Panc1 (cell line): ENCODE data around the gene ARFIP1. TPM values are rescaled to one million over a fixed set of nuclear protein-coding genes. Genes with fewer than 3 reads are reported as not detected.
A peak's percentile ranks its signal among the peaks of the same experiment; 100 is the strongest.

Source experiments
- ATAC-seq: fragments of 200-7000 bp; cut with Tn5 transposase; 2 replicates; pipeline ENCODE4 v1.9.1; 2020; ENCODE audit warnings: mild to moderate bottlenecking, moderate library complexity
- BruUV-seq: library from RNA; stranded (reverse); fragments of 400-500 nt; replicated peaks from 2 replicates; lab custom pipeline; 2021; lab: Mats Ljungman, UMichigan
- CTCF ChIA-PET: fragments of 300-600 bp; sonication (Branson Sonifier 250); formaldehyde crosslinking; loops from one replicate; lab custom pipeline; 2022; ENCODE audit warnings: antibody characterized with exemption; lab: Charles Lee
- POLR2A ChIA-PET: fragments of 300-600 bp; sonication (Branson Sonifier 250); formaldehyde crosslinking; loops from one replicate; lab custom pipeline; 2022; ENCODE audit warnings: antibody characterized with exemption; lab: Charles Lee
- DNase-seq: peaks from one replicate; pipeline ENCODE4 v3.0.0-alpha.2; 2010; ENCODE audit warnings: low read depth, low spot score
- H3K27ac ChIP-seq: 2 replicates; pipeline ENCODE4 v1.5.1; 2011; ENCODE audit warnings: mild to moderate bottlenecking, low read length, inconsistent platforms
- H3K27me3 ChIP-seq: fragments of 200-500 bp; sonication (Bioruptor generic); 2 replicates; pipeline ENCODE4 v1.6.0; 2014; ENCODE audit warnings: low read length, inconsistent platforms; ENCODE audit not compliant: control insufficient read depth, insufficient read depth
- H3K36me3 ChIP-seq: fragments of 200-500 bp; sonication (Bioruptor generic); 2 replicates; pipeline ENCODE4 v1.5.1; 2014; ENCODE audit warnings: inconsistent platforms, mild to moderate bottlenecking, low read length, moderate library complexity; ENCODE audit not compliant: control insufficient read depth, insufficient read depth
- H3K4me1 ChIP-seq: 2 replicates; pipeline ENCODE4 v1.5.1; 2011; ENCODE audit warnings: inconsistent platforms, mild to moderate bottlenecking, low read length, moderate library complexity; ENCODE audit not compliant: control insufficient read depth, insufficient read depth
- H3K4me3 ChIP-seq, 2 experiments: 2 replicates each; pipeline ENCODE4 v1.5.1; 2011 to 2012; ENCODE audit warnings: low read depth in 2 of 2, low read length in 2 of 2, mild to moderate bottlenecking in 2 of 2, inconsistent platforms in 1 of 2, moderate library complexity in 1 of 2
- H3K9me3 ChIP-seq: fragments of 200-500 bp; sonication (Bioruptor generic); 2 replicates; pipeline ENCODE4 v1.5.1; 2014; ENCODE audit warnings: low read depth, mild to moderate bottlenecking, inconsistent platforms, low read length, moderate library complexity; ENCODE audit not compliant: control insufficient read depth, insufficient read depth
- CTCF ChIP-seq: fragments of 450-650 bp; IDR thresholded peaks from 2 replicates; pipeline ENCODE4 v1.5.1; 2017; ENCODE audit warnings: mild to moderate bottlenecking
- POLR2AphosphoS5 ChIP-seq: IDR thresholded peaks from 2 replicates; pipeline ENCODE4 v1.6.1; 2012; ENCODE audit warnings: mild to moderate bottlenecking, low read depth, low read length, moderate library complexity
- REST ChIP-seq, 2 experiments: IDR thresholded peaks; 2 replicates each; pipeline ENCODE4 v1.6.1; 2011 to 2012; ENCODE audit warnings: low read depth in 2 of 2, control low read depth in 1 of 2, low read length in 1 of 2, mild to moderate bottlenecking in 1 of 2, moderate library complexity in 1 of 2; ENCODE audit not compliant: insufficient read depth in 1 of 2
- SIN3A ChIP-seq: IDR thresholded peaks from 2 replicates; pipeline ENCODE4 v1.6.1; 2012; ENCODE audit warnings: low read depth, mild to moderate bottlenecking, low read length, moderate library complexity, borderline replicate concordance; ENCODE audit not compliant: insufficient read depth
- TCF7L2 ChIP-seq: IDR thresholded peaks from 2 replicates; pipeline ENCODE4 v1.6.1; 2011; ENCODE audit warnings: mild to moderate bottlenecking, low read depth, low read length, inconsistent platforms
- in situ Hi-C: cut with HindIII; loops from 2 replicates; pipeline ENCODE4 v1.10.0; 2016; ENCODE audit warnings: low sequenced_read_pairs, low pct_unique_long_range_greater_than_20kb
- intact Hi-C: fragments of 100-400 bp; cut with micrococcal nuclease; formaldehyde crosslinking; loops from one replicate; pipeline ENCODE4 v1.10.0; 2022; ENCODE audit not compliant: unreplicated experiment
- total RNA-seq: library from RNA; stranded (reverse); gene quantifications from one replicate; pipeline ENCODE4 v1.2.1, GENCODE V29; 2021; ENCODE audit not compliant: unreplicated experiment

ARFIP1 gene
- total RNA-seq, 1 experiment from 2014 or later: 22.2 TPM

- no peaks in the 10 kb centered on the region for H3K36me3 ChIP-seq
- peaks cover 3% of the 10 kb centered on the region; the same call in 1 of the 2 replicates for H3K27me3 ChIP-seq
- in situ Hi-C loops: no loop called here
- no peak overlapping the region for H3K4me3 ChIP-seq
- no peaks in the 10 kb centered on the region for H3K4me1 ChIP-seq
- no peak overlapping the region for H3K27ac ChIP-seq
- DNase-seq (no peak), ATAC-seq (no peak)
- no TSS peak for BruUV-seq
- intact Hi-C loops: no loop called here
- no peaks in the 10 kb centered on the region for H3K9me3 ChIP-seq
- POLR2A ChIA-PET: no interaction called here
- TF ChIP-seq POLR2AphosphoS5 (no peak), REST (IDR thresholded peaks at IDR 0.05; ENCODE audit: insufficient read depth in 1 of 2, low read depth in 2 of 2, low read length in 1 of 2) (no peak), SIN3A (no peak)
- CTCF ChIA-PET: interaction anchor here (0.6 to 1.7 kb wide), 2 partner anchors 193 to 218 kb away, joined by 5 to 9 read pairs; no protein-coding TSS in a partner anchor
Observed at GRCh38 chr4:152935143-152935542, 155.4 kb downstream of the ARFIP1 start.

GRCh38 chr4:152935631-152936445, 156.1 kb downstream of the ARFIP1 start, which contains the start of gene FHDC1:
FHDC1 (plus strand) TSS chr4:152936323; CDS start chr4:152943058, 6,735 bp downstream.
- POLR2A ChIA-PET: no interaction called here
- Histone ChIP-seq H3K36me3 (no peaks in the 10 kb centered on the region), H3K27ac (no peak within 1 kb of the TSS), H3K4me3 (peak within 1 kb of the TSS; percentile 42 to 50), H3K9me3 (no peaks in the 10 kb centered on the region), H3K4me1 (no peaks in the 10 kb centered on the region), H3K27me3 (peaks cover 5% of the 10 kb centered on the region; the same call in 1 of the 2 replicates)
- no peak for DNase-seq
- BruUV-seq: no TSS peak
- in situ Hi-C loops: no loop called here
- CTCF ChIA-PET: interaction anchor here (0.6 to 1.7 kb wide), 2 partner anchors 192 to 217 kb away, joined by 5 to 9 read pairs; no protein-coding TSS in a partner anchor
- TF ChIP-seq POLR2AphosphoS5 (no peak), TCF7L2 (no peak), CTCF (0 out of 2 replicates have a peak, but pooled peaks have one; percentile 2)
- intact Hi-C loops: no loop called here
- ATAC-seq: peak; percentile 75
